Skeletal muscle cell (primary cell): ENCODE results near the gene RPL12.

ENCODE experiments used
- DNase-seq: peaks from one replicate; pipeline ENCODE4 v3.0.0-alpha.2; 2010; ENCODE audit warnings: low read depth
- H3K4me3 ChIP-seq: 2 replicates; pipeline ENCODE4 v1.5.1; 2011; ENCODE audit warnings: low read depth, mild to moderate bottlenecking, control low read depth, low read length, moderate library complexity

The RPL12 gene

DNA sequence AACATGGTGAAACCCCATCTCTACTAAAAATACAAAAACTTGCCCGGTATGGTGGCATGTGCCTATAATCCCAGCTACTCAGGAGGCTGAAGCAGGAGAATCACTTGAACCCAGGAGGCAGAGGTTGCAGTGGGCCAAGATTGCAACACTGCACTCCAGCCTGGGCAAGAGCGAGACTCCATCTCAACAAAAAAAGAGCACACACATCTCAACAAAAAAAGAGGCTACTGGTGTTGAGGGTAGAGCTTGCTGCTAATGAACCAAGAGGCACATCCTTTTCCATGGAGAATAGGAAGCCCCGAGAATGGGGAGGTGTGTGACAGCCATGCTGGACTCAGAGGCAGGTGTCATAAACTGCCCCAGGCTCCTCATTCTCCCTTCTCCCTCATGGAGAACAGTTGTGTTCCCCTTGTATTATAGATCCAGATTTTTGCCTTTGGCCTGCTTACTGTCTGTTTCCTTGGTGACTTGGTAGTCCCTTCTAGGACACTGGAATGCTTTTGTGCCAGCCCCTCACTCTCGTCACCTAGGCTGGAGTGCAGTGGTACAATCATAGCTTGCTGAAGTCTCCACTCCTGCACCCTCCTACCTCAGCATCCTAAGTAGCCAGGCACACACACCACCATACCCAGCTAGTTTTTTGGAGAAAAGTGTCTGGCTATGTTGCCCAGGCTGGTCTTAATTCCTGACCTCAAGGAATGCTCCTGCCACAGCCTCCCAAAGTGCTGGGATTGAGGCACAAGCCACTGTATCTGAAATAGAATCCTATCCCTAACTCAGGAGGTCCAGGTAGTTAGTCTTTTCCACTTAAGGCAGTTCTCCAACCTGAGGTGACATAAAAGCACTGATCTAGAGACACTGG lies 5.1 kb downstream of the RPL12 start:
- no peak for DNase-seq
- H3K4me3 ChIP-seq = no peak overlapping the region

DNA sequence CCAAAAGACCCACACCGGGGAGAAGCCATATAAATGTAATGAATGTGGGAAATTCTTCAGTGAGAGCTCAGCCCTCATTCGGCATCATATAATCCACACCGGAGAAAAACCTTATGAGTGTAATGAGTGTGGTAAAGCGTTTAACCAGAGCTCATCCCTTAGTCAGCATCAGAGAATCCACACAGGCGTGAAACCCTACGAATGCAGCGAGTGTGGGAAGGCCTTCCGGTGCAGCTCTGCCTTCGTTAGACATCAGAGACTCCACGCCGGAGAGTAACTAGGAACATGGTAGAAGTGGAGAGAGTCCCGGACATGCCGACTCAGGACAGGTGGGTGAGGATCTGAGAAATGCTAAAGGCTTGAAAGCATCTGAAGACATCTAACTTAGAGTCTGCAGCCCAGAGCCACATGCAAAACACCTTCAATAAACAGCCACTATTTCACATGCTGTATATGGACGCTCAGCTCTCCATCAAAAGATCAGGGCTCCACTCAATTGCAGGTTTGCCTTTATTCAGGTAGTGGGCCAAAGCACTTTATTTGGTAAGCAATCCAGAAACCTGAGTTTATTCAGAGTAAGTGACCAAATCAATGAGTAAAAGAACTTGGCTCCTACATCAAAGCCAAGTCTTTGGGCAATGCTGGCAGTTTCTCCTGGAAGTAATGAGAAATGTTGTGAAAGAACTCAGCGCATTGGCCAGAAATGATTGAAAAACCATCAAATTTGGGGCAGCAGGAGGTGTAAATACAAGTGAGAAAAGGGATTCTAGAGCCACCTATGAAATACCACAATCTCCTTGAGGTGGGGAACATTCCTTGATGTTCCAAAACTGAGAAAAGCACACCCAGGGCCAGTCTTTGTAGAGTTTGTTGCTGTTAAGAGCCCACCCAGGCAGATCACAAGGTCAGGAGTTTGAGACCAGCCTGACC lies 6.0 kb downstream of the RPL12 start:
- no peak overlapping the region for H3K4me3 ChIP-seq
- no peak for DNase-seq

DNA sequence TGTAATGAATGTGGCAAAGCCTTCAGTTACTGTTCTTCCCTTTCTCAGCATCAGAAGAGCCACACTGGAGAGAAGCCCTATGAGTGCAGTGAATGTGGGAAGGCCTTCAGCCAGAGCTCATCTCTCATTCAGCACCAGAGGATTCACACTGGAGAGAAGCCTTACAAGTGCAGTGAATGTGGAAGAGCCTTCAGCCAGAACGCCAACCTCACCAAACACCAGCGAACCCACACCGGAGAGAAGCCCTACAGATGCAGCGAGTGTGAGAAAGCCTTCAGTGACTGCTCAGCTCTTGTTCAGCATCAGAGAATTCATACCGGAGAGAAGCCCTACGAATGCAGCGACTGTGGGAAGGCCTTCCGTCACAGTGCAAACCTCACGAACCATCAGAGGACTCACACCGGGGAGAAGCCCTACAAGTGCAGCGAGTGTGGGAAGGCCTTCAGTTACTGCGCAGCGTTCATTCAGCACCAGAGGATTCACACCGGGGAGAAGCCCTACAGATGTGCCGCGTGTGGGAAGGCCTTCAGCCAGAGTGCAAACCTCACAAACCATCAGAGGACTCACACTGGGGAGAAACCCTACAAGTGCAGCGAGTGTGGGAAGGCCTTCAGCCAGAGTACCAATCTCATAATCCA lies 6.8 kb downstream of the RPL12 start:
- H3K4me3 ChIP-seq = no peak overlapping the region
- DNase-seq = no peak

DNA sequence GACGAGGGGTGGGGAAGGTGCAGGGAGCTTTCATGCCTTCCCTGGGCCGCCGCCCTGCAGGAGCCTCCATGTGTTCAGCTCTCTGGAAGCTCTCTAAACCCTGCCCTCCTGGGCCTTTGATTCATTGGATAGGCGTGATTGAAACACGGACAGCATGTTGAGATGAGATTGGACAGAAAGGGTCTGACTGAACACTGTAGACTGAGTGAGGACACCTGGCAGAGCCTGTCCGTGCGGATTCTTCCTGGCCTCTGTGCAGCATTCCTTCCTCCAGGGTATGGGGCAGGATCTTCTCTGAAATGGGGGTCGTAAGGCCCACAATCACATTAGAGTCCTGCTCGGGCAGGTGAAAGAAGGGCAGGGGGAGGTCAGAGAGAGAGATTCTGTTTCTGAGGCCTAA lies 12.8 kb downstream of the RPL12 start:
- DNase-seq = no peak
- H3K4me3 ChIP-seq = no peak overlapping the region

DNA sequence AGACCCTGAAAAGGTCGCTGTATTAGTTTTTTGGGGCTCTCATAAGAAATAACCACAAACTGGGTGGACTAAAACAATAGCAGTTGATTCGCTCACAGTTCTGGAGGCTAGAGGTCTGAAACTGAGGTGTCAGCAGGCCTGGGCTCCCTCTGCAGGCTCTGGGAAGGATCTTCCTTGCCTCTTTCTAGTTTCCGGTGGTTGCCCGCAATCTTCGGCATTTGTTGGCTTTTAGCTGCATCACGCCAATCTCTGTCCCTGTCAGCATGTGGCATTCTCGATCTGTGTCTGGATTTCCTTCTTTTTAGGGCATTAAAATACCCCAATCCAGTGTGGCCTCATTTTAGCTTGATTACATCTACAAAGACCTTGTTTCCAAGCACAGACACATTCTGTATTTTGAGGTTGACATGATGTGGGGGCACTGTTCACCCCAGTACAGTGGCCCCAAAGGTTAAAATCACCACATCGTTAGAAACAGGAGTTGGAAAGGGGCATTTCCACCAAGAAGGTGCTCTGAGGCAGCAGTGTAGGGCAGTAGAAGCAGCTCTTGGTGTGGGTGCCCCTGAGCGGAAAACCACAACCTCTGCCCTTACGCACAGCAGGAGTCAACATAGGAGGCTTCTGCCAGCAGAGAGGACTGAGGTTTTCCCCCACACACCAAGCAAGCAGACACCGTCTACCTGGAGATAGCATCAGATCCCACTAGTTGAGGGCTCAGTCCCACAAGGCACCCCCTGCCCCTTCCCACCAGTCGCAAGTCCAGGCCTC lies 13.5 kb downstream of the RPL12 start:
- no peak overlapping the region for H3K4me3 ChIP-seq
- DNase-seq = no peak

DNA sequence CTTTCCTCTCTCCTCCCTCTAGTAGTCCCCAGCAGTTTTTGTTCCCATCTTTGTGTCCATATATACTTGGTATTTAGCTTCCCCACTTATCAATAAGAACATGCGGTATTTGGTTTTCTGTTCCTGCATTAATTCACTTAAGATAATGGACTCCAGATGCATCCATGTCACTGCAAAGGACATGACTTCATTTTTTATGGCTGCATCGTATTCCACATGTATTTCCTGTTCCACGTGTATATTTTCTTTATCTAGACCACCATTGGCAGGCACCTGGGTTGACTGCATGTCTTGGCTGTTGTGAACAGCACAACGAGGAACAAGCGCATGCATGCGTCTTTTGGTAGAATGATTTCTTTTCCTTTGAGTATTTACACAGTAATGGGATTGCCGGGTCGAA lies 20.8 kb downstream of the RPL12 start:
- H3K4me3 ChIP-seq = no peak overlapping the region
- DNase-seq = no peak

DNA sequence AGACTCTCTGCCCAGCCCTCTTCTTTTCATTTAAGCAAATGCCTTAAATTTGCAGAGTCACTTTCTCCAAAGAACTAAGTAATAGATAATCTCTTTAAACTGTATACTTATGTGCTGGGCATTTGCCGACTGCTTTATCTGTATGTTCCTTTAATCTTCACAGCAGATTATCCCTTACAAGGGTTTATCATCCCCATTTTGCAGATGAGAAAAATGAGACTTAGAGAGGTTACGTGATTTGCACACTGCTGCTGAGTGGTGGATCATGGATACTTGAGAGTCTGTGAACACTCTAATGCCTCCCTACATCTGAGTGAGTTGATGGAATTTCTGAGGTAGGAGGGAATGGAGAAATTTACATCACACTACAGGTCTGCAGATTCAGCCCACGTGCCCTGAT lies 22.9 kb downstream of the RPL12 start:
- no peak for DNase-seq

DNA sequence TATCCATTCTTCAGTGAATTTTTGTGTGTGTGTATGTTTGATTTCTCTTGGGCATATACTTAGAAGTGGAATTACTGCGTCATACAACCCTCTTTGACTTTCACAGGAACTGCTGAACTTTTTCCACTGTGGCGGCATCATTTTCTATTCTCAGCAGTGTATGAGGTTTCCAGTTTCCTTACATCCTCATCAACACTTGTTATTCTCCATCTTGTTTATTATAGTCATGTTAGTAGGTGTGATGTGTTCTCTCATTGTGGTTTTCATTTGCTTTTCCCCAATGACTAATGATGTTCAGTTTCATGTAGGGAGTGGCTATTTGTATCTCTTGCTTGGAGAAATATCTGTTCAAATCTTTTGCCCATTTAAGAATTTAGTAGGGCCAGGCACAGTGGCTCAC lies 24.4 kb downstream of the RPL12 start:
- no peak overlapping the region for H3K4me3 ChIP-seq
- no peak for DNase-seq

More for the DNA sequence above, 22.9 kb downstream of the RPL12 start:
- H3K4me3 ChIP-seq = no peak overlapping the region

DNA sequence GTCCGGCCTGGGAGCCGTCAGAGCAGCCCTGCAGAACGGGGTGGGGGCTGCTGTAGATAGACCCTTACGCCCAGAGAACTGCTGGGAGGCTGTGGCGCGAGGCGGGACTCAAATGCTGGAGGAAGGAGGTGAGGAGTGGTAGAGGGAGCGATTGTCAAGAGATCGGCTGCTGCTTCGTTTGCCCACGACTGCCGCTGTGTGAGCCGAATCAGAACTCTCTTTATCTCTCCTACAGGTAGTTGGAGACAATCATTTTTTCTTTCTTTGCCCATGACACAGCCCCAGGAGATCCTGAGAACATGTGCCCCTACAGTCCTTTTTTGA lies 26.6 kb downstream of the RPL12 start:
- peak overlapping the region; percentile 95 for H3K4me3 ChIP-seq
- no peak for DNase-seq

DNA sequence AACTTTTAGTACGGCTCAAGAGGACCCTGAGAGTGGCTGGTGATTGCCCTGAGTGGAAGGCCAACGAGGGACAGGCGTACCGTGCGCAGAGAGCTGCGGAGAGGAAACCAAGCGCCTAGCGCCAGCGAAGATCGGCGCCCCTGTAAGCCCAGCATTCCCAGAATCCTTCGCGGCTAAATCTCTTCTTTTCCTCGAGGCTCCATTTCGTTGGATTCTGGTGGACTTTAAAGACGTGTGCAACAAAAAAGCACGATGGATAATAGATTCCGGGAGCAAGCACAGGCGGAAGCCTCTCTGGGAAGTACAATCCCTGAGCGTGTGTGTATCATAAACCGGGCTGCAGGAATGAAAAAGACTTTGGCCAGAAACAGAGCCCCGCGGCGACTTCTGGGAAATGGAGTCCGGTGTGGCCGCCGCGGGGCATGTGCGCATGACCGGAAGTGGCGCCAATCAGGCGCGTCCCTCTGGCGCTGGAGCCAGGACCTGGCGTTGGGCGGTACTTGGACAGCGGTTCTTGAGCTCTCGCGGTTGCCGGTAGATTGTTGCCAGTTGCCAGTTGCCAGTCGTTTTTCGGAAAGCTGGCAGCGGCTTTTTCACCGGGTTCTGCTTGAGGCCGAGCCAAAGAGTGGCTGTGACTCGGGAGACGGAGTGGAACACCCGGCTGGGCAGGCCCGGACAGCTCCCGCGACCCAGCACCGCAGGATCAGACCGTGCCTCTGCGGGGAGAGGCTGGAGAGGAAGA lies 27.1 kb downstream of the RPL12 start, which contains the start of gene ZNF79:
Gene ZNF79, plus strand, starts transcription at position 449 of the 742 bp plus-strand sequence. CDS start 406 bp downstream, outside the sequence.
- peak; percentile 75 for DNase-seq
- H3K4me3 ChIP-seq = peak within 1 kb of the TSS; percentile 95

DNA sequence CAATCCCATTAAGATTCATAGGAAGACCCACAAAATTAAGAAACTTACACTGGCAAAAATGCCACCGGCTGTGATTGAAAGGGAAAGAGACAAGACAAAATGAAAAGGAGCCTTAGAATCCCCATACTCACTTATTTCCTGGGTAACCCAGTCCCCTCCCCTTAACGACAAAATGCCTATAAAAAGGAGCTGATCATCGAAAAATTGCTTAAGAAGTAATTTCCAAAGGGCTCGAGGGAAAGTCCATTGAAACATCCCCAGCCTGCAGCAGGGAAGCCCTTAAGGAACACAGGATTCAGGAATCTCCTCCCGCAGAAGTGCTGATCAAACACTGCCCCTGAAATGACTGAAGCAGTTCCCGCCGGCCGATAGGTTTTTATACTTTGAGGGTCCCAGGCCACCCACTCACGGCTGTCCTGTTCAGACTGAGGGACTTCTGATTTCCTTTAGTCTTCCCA lies 27.7 kb downstream of the RPL12 start:
- peak overlapping the region; percentile 95 for H3K4me3 ChIP-seq
- no peak for DNase-seq

DNA sequence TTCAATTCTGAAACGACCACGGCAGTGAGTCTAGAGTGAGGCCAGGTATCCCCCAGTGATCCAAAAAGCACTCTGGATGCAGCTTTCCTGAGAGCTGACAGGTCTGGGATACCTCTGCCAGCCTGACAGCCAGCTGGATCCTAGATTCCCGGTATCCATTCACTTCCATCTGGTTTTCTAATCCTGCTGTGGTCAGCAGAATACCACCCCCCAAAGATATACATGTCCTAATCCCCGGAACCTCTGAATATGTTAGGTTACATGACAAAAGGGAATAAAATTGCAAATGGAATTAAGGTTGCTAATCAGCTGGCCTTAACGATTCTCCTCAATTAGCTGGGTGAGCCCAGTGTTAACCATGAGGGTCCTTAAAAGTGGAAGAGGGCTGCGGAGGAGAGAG lies 28.4 kb downstream of the RPL12 start:
- peak overlapping the region; percentile 95 for H3K4me3 ChIP-seq
- no peak for DNase-seq

DNA sequence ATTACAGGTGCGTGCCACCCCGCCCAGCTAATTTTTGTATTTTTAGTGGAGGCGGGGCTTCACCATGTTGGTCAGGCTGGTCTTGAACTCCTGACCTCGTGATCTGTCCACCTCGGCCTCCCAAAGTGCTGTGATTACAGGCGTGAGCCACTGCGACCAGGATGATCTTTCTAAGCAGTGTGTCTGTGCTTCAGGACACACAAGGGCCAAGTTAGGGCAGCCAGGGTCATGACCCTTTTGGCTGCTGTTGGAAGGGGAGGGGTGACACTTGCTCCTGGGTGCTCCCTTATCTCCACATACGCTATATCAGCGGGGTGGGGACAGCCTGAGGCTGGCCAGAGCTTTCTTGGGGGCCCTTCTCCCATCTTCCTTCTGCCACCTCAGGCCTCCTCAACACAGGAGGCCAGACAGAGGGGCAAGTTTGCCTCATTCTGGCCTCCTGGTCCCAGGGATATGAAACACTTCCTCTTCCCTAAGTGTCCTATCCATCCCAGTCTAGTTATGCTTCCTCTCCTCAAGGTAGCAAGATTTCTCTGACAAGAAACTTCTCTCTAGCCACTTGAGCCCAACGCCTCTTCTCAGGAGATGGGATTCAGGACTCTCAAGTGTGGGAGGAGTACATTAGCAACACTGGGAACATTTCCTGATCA lies 28.9 kb downstream of the RPL12 start:
- no peak overlapping the region for H3K4me3 ChIP-seq
- DNase-seq = no peak

DNA sequence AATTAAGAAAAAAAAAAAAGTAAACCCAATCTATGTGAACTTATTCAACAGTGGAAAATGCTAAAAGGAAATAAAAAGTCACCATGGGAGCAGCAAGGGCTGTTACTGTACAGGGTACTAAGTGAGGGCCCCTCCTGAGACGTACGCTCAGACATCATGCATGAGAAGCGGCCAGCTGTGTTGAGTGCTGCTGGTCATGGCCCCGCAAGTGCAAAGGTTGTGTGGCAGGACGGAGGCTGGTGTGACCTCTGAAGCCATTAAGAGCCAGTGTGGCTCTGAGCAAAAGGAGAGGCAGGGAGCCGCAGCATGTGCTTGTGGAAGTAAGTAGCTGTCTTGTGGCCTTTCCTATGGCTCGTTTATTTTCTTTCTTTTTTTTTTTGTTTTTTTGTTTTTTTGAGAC lies 30.1 kb downstream of the RPL12 start:
- no peak overlapping the region for H3K4me3 ChIP-seq
- DNase-seq = no peak

DNA sequence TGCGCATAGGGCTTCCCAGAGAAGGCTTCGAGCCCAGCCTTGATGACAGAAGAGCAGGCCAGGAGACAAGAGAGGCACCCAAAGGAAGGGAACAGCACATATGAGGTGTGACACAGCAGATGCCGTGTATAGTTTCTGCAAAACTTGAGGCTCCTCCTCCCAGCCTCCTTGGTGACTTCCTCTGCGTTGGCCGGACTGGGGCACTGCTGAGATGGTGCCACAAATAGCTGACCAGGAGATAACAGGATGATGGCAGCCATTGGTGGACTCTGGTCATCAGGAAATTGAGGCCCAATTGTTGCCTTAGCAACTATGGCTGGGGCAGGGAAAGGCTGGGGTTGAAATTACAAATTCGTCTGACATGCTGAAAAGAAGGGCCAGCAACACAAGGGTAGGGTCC lies 31.9 kb downstream of the RPL12 start:
- no peak overlapping the region for H3K4me3 ChIP-seq
- no peak for DNase-seq

DNA sequence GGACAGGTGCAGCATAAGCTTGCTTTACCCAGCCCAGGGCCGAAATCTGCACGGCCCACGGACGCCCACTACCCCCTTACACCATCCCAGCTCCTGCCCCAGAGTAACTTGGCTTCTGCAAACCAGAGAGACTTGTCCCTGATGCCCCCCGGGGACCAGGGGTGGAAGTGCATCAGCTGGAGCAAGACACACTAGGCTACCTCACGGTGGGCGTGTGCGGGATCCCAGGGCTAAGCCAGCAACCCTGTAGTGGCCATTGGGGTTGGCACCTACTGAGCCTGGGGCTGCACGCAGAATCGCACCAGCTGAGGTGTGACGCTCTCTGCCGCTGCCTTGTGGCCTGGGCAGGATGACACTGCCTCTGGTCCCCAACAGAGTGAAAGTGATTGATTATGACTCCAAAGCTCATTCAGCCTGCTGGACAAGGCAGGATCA lies 33.2 kb downstream of the RPL12 start:
- H3K4me3 ChIP-seq = no peak overlapping the region
- DNase-seq = no peak

DNA sequence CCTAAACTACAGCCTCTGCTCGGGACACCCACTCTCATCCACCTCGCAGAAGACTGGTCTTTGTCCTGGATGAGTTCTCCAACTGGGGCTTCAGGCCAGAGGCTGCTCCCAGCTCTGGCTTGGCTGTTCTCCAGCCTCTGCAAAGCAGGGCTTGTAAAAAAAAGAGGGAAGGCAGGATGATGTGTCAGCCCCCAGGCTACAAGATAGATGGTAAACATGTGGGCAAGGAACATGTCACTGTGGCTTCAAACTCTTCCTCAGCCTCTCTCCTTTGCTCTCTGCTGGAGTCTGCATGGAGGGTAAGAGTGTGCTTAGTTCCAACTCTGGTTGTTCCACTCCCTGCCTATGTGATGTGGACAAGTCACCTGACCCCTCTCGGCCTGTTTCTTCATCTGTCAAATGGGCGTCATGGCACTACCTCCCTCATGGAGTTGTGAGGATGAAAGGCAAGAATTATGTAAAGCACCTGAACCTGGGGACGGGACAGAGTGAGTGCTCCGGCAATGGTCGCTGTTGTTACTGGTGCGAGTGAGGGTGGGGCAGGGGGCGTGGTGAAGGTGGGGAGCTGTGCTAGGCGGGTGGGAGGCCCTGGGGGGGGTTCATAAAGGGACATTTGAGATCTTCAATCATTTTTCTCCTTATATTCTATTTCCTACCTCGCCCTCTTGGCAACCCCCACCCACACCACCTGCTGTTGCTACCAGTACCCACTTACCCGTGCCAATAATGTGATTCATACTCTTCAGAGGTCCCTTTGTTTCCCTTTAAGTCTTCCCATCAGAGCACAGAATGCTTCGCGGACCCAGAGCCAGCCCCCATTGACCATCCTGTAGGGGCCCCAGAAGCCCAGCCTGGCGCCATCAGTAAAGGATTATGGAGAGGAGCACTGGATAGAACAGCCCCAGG lies 33.8 kb downstream of the RPL12 start:
- H3K4me3 ChIP-seq = no peak overlapping the region
- DNase-seq = no peak
